Sigmoid colon (tissue), 4 donors: ENCODE results near the gene DGKA.

Source experiments
- CTCF ChIP-seq, 4 experiments: fragments of 450-650 bp in 3 of 4; fragments of 200-600 bp in 1 of 4; IDR thresholded peaks; one replicate each; pipeline ENCODE4 v1.5.1; 2016 to 2019; ENCODE audit warnings: antibody characterized with exemption in 4 of 4, mild to moderate bottlenecking in 3 of 4, moderate library complexity in 2 of 4
- EP300 ChIP-seq, 4 donors: sonication (generic); formaldehyde crosslinking; IDR thresholded peaks; one replicate each; pipeline ENCODE4 v1.6.1; 2017; ENCODE audit warnings: antibody characterized with exemption in 4 of 4

- TF ChIP-seq CTCF (IDR thresholded peaks at IDR 0.05) (no peak), EP300 (IDR thresholded peaks at IDR 0.05) (no peak)
Measured at GRCh38 chr12:55955800-55956508, 25.0 kb downstream of the DGKA start.
